NT2/D1 (cell line): Measurements from ENCODE around the gene OSBPL9.
"Not testable (repeated sequence)": the region's sequence is repeated elsewhere in the genome, so short reads cannot be mapped to it uniquely, and the experiment has no call there.

Experiments used
- DNase-seq: peaks from one replicate; pipeline ENCODE4 v3.0.0-alpha.2; 2011; ENCODE audit warnings: low read depth, low spot score
- H3K27me3 ChIP-seq: 2 replicates; pipeline ENCODE4 v1.6.0; 2011; ENCODE audit warnings: mild to moderate bottlenecking; ENCODE audit not compliant: insufficient read length, insufficient read depth
- H3K36me3 ChIP-seq: 2 replicates; pipeline ENCODE4 v1.6.1; 2011; ENCODE audit warnings: mild to moderate bottlenecking, low read length, mixed read lengths; ENCODE audit not compliant: insufficient read depth, insufficient read length
- H3K4me1 ChIP-seq: 2 replicates; pipeline ENCODE4 v1.5.1; 2011; ENCODE audit not compliant: insufficient read depth, insufficient read length
- H3K4me3 ChIP-seq: 2 replicates; pipeline ENCODE4 v1.5.1; 2011; ENCODE audit warnings: low read depth; ENCODE audit not compliant: insufficient read length
- H3K9ac ChIP-seq: 2 replicates; pipeline ENCODE4 v1.6.0; 2011; ENCODE audit warnings: low read depth; ENCODE audit not compliant: insufficient read length
- H3K9me3 ChIP-seq: 2 replicates; pipeline ENCODE4 v1.5.1; 2011; ENCODE audit warnings: mild to moderate bottlenecking, low read length; ENCODE audit not compliant: insufficient read depth
- SUZ12 ChIP-seq: IDR thresholded peaks from 2 replicates; pipeline ENCODE4 v1.6.1; 2011; ENCODE audit not compliant: insufficient read length, insufficient read depth; ENCODE audit errors: extremely low read depth
- YY1 ChIP-seq: IDR thresholded peaks from 2 replicates; pipeline ENCODE4 v1.6.1; 2011; ENCODE audit not compliant: insufficient read length, insufficient read depth
- ZNF274 ChIP-seq: IDR thresholded peaks from 2 replicates; pipeline ENCODE4 v1.6.1; 2011; ENCODE audit warnings: mild to moderate bottlenecking, low read depth, low read length

OSBPL9 gene

DNA sequence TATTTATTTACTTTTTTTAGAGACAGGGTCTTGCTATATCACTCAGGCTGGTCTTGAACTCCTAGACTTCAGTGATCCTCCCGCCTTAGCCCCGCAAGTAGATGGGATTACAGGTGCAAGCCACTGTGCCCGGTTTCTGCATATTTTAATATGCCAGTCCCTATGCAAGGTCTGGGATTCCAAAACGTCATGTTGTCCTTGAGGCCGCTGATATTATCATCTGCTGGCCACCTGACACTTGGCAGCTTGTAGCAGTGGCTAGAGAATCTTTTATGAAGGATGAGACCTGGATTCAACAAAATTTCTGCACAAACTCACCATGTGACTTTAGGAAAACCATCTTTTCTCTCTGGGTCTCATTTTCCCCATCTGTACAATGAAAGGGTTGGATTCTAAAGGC lies 32.9 kb upstream of the OSBPL9 start:
- TF ChIP-seq SUZ12, result no peak
- no peak for TF ChIP-seq YY1
- no peak for TF ChIP-seq ZNF274
- no peaks in the 10 kb centered on the region for H3K36me3 ChIP-seq

DNA sequence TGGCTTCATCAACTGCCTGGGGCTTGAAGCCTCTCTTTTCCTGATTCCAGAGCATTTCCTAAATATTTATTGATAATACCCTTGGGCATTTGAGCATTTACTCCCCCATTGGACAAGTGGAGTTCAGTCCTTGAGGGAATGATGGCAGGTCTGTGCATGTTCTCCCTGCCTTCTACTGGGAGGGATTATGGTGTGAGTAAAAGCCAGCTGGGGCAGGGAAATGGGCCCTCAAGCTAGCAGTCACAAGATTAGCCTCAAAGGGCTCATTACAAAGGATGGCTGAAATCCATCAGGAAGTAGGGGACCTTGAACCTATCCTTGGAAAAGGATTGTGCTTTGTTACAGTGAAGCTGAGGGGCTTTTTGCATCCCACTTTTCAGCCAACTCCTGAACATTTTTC lies 24.2 kb upstream of the OSBPL9 start:
- Histone ChIP-seq H3K36me3 (no peaks in the 10 kb centered on the region), H3K9ac (no peak overlapping the region), H3K9me3 (no peaks in the 10 kb centered on the region), H3K27me3 (no peaks in the 10 kb centered on the region), H3K4me1 (peaks cover 3% of the 10 kb centered on the region), H3K4me3 (no peak overlapping the region)
- TF ChIP-seq YY1, result no peak
- no peak for TF ChIP-seq ZNF274
- TF ChIP-seq SUZ12, result no peak
- DNase-seq, result no peak

More for the DNA sequence above, 32.9 kb upstream of the OSBPL9 start:
- H3K4me3 ChIP-seq, result no peak overlapping the region
- H3K9me3 ChIP-seq, result no peaks in the 10 kb centered on the region
- DNase-seq, result no peak
- no peaks in the 10 kb centered on the region for H3K4me1 ChIP-seq
- H3K9ac ChIP-seq, result no peak overlapping the region
- H3K27me3 ChIP-seq, result no peaks in the 10 kb centered on the region

DNA sequence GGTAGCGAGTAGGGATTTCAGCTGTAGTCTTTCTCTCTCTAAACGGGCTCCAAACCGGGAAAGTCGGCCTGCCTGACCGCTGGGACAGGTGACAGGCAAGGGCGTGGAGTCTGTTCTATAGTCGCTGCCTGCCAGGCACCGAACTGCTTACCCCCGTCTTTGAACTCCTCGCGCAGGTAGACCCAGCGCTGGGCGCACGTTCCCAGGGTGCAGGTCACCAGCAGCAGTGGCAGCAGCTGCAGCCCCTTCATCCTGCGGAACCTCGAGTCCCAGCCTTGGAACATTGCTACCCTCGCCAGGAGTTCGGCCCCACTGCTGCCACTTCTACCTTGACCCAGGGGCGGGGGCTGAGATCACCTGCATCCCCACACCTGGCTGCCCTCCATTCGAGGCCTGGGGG lies 22.2 kb upstream of the OSBPL9 start:
- no peak for DNase-seq
- H3K4me1 ChIP-seq, result peaks cover 3% of the 10 kb centered on the region
- H3K27me3 ChIP-seq, result no peaks in the 10 kb centered on the region
- no peaks in the 10 kb centered on the region for H3K36me3 ChIP-seq
- no peak overlapping the region for H3K9ac ChIP-seq
- TF ChIP-seq SUZ12 (no peak), YY1 (no peak), ZNF274 (no peak)
- H3K4me3 ChIP-seq, result no peak overlapping the region
- no peaks in the 10 kb centered on the region for H3K9me3 ChIP-seq

DNA sequence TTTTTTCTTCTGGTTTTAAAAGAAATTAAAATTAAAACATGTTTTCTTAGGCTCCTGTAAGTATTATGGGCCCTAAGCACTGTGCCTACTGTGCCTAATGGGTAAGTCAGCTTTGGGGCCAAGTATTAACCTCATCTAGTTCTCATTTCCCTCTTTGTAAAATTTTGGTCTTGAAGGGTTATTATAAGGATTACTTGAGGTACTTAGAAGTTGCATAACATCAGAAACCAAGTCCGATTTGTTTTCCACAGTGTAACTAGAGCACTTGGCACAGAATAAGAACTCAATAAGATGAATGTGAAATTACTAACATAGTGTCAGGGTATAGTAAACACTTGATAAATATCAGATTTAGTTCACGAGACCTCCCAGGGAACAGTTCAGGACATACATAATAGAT lies 16.4 kb upstream of the OSBPL9 start:
- H3K9ac ChIP-seq, result no peak overlapping the region
- H3K9me3 ChIP-seq, result no peaks in the 10 kb centered on the region
- H3K4me1 ChIP-seq, result no peaks in the 10 kb centered on the region
- H3K36me3 ChIP-seq, result no peaks in the 10 kb centered on the region
- no peak for DNase-seq
- H3K4me3 ChIP-seq, result no peak overlapping the region
- no peaks in the 10 kb centered on the region for H3K27me3 ChIP-seq
- no peak for TF ChIP-seq ZNF274
- TF ChIP-seq YY1, result no peak
- TF ChIP-seq SUZ12, result no peak

DNA sequence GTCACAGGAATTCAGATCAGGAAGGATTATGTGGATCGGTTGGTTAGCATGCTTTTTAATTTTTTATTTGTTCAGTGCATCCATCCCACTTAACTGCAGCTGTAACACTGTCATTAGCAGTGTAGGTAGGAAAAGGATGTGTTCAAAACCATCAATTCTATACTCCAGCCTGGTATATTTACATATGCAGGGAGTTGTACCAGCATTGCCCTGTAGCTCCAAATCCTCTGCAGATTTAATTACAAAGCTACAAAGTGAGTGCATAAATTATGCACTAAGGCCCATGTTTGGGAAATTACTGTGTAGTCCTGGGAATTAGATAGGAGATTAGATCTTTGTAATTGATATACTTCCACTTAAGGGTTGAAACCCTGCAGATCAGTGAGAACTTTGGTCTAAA lies 15.9 kb upstream of the OSBPL9 start:
- H3K36me3 ChIP-seq, result no peaks in the 10 kb centered on the region
- no peaks in the 10 kb centered on the region for H3K4me1 ChIP-seq
- no peak for DNase-seq
- no peaks in the 10 kb centered on the region for H3K27me3 ChIP-seq
- no peak for TF ChIP-seq SUZ12
- TF ChIP-seq ZNF274, result no peak
- TF ChIP-seq YY1, result no peak
- H3K9me3 ChIP-seq, result no peaks in the 10 kb centered on the region
- no peak overlapping the region for H3K4me3 ChIP-seq
- no peak overlapping the region for H3K9ac ChIP-seq

DNA sequence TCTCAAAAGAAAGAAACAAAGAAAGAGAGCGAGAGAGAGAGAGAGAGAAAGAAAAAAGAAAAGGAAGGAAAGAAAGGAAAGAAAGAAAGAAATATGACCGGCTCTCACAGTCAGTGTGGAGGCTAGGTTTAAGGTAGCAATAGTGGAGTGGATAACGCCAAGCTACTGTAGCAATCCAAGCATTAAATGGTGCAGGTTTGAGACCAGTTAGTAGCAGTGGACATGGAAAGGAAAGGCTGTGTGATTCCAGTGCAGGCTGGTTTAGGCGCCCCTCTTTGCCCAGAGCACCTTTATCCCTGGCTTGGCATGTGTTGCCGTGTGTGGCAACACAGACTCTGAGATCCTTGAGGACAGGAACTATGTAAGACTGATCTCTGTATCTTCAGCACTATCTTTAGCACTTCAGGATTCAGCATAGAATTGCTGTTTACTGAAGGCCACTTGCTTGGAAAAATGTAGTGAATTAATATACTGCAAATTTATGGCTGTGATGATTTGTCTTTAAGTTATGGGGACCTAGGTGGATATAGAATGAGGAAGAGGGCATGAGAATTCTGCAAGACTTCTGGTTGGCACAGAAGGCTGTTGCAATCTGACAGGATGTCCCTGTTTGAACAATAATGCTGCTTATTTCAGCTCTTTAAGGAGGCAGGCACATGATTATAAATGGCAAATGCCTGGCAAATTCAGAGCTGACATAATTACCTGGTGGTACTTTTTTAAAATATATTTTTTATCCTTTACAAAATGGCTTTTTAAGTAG lies 10.8 kb upstream of the OSBPL9 start:
- Histone ChIP-seq H3K36me3 (no peaks in the 10 kb centered on the region), H3K4me1 (no peaks in the 10 kb centered on the region), H3K27me3 (no peaks in the 10 kb centered on the region), H3K9me3 (no peaks in the 10 kb centered on the region), H3K9ac (no peak overlapping the region), H3K4me3 (no peak overlapping the region)
- no peak for DNase-seq
- TF ChIP-seq ZNF274 (no peak), YY1 (no peak), SUZ12 (no peak)

DNA sequence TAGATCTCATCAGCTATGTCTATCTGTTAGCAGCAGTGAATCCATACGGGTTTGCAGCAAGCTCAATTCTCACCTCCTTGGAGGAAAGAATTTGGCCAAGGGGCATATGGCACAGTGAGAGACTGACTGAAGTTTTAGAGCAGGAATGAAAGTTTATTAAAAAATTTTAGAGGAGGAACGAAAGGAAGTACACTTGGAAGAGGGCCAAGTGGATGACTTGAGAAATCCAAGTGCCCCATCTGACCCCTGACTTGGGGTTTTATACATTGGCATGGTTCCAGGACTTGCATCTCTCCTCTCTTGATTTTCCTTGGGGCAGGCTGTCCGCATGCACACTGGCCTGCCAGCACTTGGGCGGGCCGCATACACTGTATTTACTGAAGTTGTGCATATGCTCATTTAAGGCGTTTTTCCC lies 9.2 kb upstream of the OSBPL9 start:
- H3K27me3 ChIP-seq, result no peaks in the 10 kb centered on the region
- H3K9ac ChIP-seq, result no peak overlapping the region
- no peak overlapping the region for H3K4me3 ChIP-seq
- no peaks in the 10 kb centered on the region for H3K4me1 ChIP-seq
- H3K9me3 ChIP-seq, result no peaks in the 10 kb centered on the region
- no peaks in the 10 kb centered on the region for H3K36me3 ChIP-seq
- TF ChIP-seq ZNF274, result no peak
- no peak for TF ChIP-seq YY1
- TF ChIP-seq SUZ12, result no peak
- DNase-seq, result no peak

DNA sequence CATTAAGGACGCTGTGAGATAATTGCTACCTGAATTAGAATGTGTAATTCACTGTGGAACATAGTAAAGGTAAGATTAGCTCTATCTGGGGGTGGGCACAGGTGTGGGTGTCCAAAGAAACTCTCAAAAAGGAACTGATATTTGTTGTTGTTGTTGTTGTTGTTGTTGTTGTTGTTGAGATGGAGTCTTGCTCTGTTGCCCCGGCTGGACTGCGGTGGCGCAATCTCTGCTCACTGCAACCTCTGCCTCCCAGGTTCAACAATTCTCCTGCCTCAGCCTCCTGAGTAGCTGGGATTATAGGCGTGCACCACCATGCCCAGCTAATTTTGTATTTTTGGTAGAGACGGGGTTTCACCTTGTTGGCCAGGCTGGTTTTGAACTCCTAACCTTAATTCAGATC lies 6.8 kb upstream of the OSBPL9 start:
- not testable (repeated sequence) for H3K4me3 ChIP-seq, H3K4me1 ChIP-seq, H3K27me3 ChIP-seq

More for the DNA sequence above, 6.8 kb upstream of the OSBPL9 start:
- not testable (repeated sequence) for H3K9ac ChIP-seq, DNase-seq, H3K36me3 ChIP-seq, H3K9me3 ChIP-seq
